ENCODE results near the gene CCDC127.

- no peak for TF ChIP-seq CTCF (conservative IDR thresholded peaks at IDR 0.05)
- no peak for TF ChIP-seq EZH2 (IDR thresholded peaks at IDR 0.05; ENCODE audit: low read depth)
Observed at GRCh38 chr5:156411-157072, 61.4 kb downstream of the CCDC127 start.

Measured in PC-9 (cell line).